NCI-H460 (cell line): ENCODE measurements around the gene TRAPPC2. TPM values are rescaled to one million over a fixed set of nuclear protein-coding genes. Genes with fewer than 3 reads are reported as not detected.

Experiments
- DNase-seq: peaks from one replicate; pipeline ENCODE4 v3.0.0-alpha.2; 2016; ENCODE audit warnings: low read depth; ENCODE audit errors: extremely low read depth
- total RNA-seq: library from RNA; depleted of rRNA; stranded (reverse); fragments of >200 nt; shearing (Covaris generic); gene quantifications from 2 replicates; pipeline ENCODE4 v1.2.3, GENCODE V29; 2014

The TRAPPC2 gene
- total RNA-seq, 1 experiment from 2014 or later = 21.1 TPM

GRCh38 chrX:13702111-13702789 is 32.2 kb downstream of the TRAPPC2 start:
- no peak for DNase-seq

- no peak for DNase-seq
Observed at GRCh38 chrX:13700380-13700779, 34.0 kb downstream of the TRAPPC2 start.

GRCh38 chrX:13699183-13699826 is 35.1 kb downstream of the TRAPPC2 start:
- no peak for DNase-seq

GRCh38 chrX:13698432-13698831 is 36.0 kb downstream of the TRAPPC2 start:
- DNase-seq = no peak

- DNase-seq = no peak
Observed at GRCh38 chrX:13697976-13698375, 36.4 kb downstream of the TRAPPC2 start.

- no peak for DNase-seq
Observed at GRCh38 chrX:13697455-13697854, 37.0 kb downstream of the TRAPPC2 start.

- DNase-seq = no peak
Observed at GRCh38 chrX:13695601-13696115, 38.8 kb downstream of the TRAPPC2 start.

- DNase-seq = no peak
Observed at GRCh38 chrX:13694983-13695382, 39.4 kb downstream of the TRAPPC2 start.

GRCh38 chrX:13694359-13694758 is 40.1 kb downstream of the TRAPPC2 start:
- DNase-seq = no peak

- no peak for DNase-seq
Observed at GRCh38 chrX:13693341-13693961, 41.0 kb downstream of the TRAPPC2 start.

- DNase-seq = no peak
Observed at GRCh38 chrX:13692771-13693231, 41.6 kb downstream of the TRAPPC2 start.

- DNase-seq = no peak
Observed at GRCh38 chrX:13691841-13692371, 42.5 kb downstream of the TRAPPC2 start.

GRCh38 chrX:13690836-13691235 is 43.6 kb downstream of the TRAPPC2 start:
- no peak for DNase-seq

GRCh38 chrX:13689741-13690211 is 44.6 kb downstream of the TRAPPC2 start:
- no peak for DNase-seq

GRCh38 chrX:13688958-13689740 is 45.3 kb downstream of the TRAPPC2 start, which contains the start of gene RAB9A:
Gene RAB9A (plus strand): TSS chrX:13689128. CDS start chrX:13708747, 19,619 bp downstream.
- peak; percentile 69 for DNase-seq

- DNase-seq = no peak
Observed at GRCh38 chrX:13688384-13688957, 45.9 kb downstream of the TRAPPC2 start.

- no peak for DNase-seq
Observed at GRCh38 chrX:13687203-13687602, 47.2 kb downstream of the TRAPPC2 start.

- no peak for DNase-seq
Observed at GRCh38 chrX:13685126-13685763, 49.2 kb downstream of the TRAPPC2 start.

- no peak for DNase-seq
Observed at GRCh38 chrX:13684361-13684760, 50.1 kb downstream of the TRAPPC2 start.
